Endothelial cell of umbilical vein (primary cell): ENCODE data around the gene OR4D1. TPM values are rescaled to one million over a fixed set of nuclear protein-coding genes. Genes with fewer than 3 reads are reported as not detected.

Experiments
- BruUV-seq: library from RNA; stranded (reverse); fragments of 400-500 nt; replicated peaks from 2 replicates; lab custom pipeline; 2021; lab: Mats Ljungman, UMichigan
- CTCF ChIA-PET: fragments of 300-600, 350-600 bp; sonication (Branson Sonifier 250); formaldehyde crosslinking; loops from one replicate; lab custom pipeline; 2021; ENCODE audit warnings: antibody characterized with exemption, inconsistent platforms; lab: Charles Lee
- POLR2A ChIA-PET: fragments of 300-600, 350-600 bp; sonication (Branson Sonifier 250); formaldehyde crosslinking; loops from one replicate; lab custom pipeline; 2021; ENCODE audit warnings: antibody characterized with exemption, inconsistent platforms; lab: Charles Lee
- DNase-seq: peaks from one replicate; pipeline ENCODE4 v3.0.0-alpha.2; 2011; ENCODE audit warnings: low read depth, low spot score
- FAIRE-seq: peaks from 2 replicates; lab custom pipeline; 2011; peaks lifted over from hg19 to GRCh38; lab: Jason Lieb, UNC
- H2AFZ ChIP-seq: 2 replicates; pipeline ENCODE4 v1.6.0; 2012; ENCODE audit warnings: low read depth, low read length, control low read depth, inconsistent platforms
- H3K27ac ChIP-seq: 2 replicates; pipeline ENCODE4 v1.5.1; 2011; ENCODE audit warnings: low read depth, mild to moderate bottlenecking, control low read depth, low read length, moderate library complexity; ENCODE audit not compliant: insufficient read depth
- H3K27me3 ChIP-seq, 2 experiments: 2 replicates each; pipeline versions ENCODE4 v1.6.0 to v1.6.1; 2011; ENCODE audit warnings: low read length in 2 of 2, mixed read lengths in 1 of 2; ENCODE audit not compliant: control insufficient read depth in 2 of 2, insufficient read depth in 2 of 2
- H3K36me3 ChIP-seq, 2 experiments: 2 replicates in 1 of 2; 3 replicates in 1 of 2; pipeline ENCODE4 v1.5.1; 2011; ENCODE audit warnings: low read length in 2 of 2, mild to moderate bottlenecking in 1 of 2, moderate library complexity in 1 of 2; ENCODE audit not compliant: control insufficient read depth in 2 of 2, insufficient read depth in 2 of 2; ENCODE audit errors: extremely low read depth in 1 of 2
- H3K4me1 ChIP-seq: 3 replicates; pipeline ENCODE4 v1.5.1; 2011; ENCODE audit warnings: mild to moderate bottlenecking, low read length; ENCODE audit not compliant: control insufficient read depth, insufficient read depth; ENCODE audit errors: extremely low read depth
- H3K4me2 ChIP-seq: 2 replicates; pipeline ENCODE4 v1.6.1; 2011; ENCODE audit warnings: low read length, control low read depth, mixed read lengths; ENCODE audit not compliant: insufficient read depth
- H3K4me3 ChIP-seq, 3 experiments: fragments of 200-600 bp in 1 of 3; sonication (generic), shearing (Covaris generic) in 1 of 3; replicated peaks in 1 of 3; 2 replicates each; pipeline ENCODE4 v1.5.1; 2011 to 2016; ENCODE audit warnings: control low read depth in 3 of 3, low read length in 3 of 3, mild to moderate bottlenecking in 2 of 3, inconsistent platforms in 1 of 3, low read depth in 1 of 3, moderate library complexity in 1 of 3; ENCODE audit not compliant: insufficient read depth in 1 of 3
- H3K79me2 ChIP-seq: 2 replicates; pipeline ENCODE4 v1.6.0; 2012; ENCODE audit warnings: low read length, inconsistent platforms; ENCODE audit not compliant: control insufficient read depth, insufficient read depth
- H3K9ac ChIP-seq: replicated peaks from 2 replicates; pipeline ENCODE3; 2011; ENCODE audit warnings: low read length, control low read depth; ENCODE audit not compliant: insufficient read depth; ENCODE audit errors: extremely low read depth
- H3K9me1 ChIP-seq: replicated peaks from 3 replicates; pipeline ENCODE4 v1.6.0; 2011; ENCODE audit warnings: mild to moderate bottlenecking, low read length; ENCODE audit not compliant: control insufficient read depth, insufficient read depth; ENCODE audit errors: extremely low read depth
- H3K9me3 ChIP-seq: replicated peaks from 2 replicates; pipeline ENCODE4 v1.5.1; 2012; ENCODE audit warnings: low read length, inconsistent platforms; ENCODE audit not compliant: control insufficient read depth, insufficient read depth
- H4K20me1 ChIP-seq: replicated peaks from 2 replicates; pipeline ENCODE3; 2011; ENCODE audit warnings: mild to moderate bottlenecking, low read length; ENCODE audit not compliant: control insufficient read depth, insufficient read depth; ENCODE audit errors: extremely low read depth
- CTCF ChIP-seq, 2 donors: IDR thresholded peaks; 1 replicate in 1 of 2; 2 replicates in 1 of 2; pipeline ENCODE4 v1.5.1; 2011; ENCODE audit warnings: low read length in 2 of 2, mild to moderate bottlenecking in 2 of 2, moderate library complexity in 2 of 2, control low read depth in 1 of 2, inconsistent platforms in 1 of 2, low read depth in 1 of 2; ENCODE audit not compliant: insufficient read depth in 1 of 2; ENCODE audit errors: extremely low read depth in 1 of 2
- FOS ChIP-seq: IDR thresholded peaks from 2 replicates; pipeline ENCODE4 v1.6.1; 2011; ENCODE audit warnings: mild to moderate bottlenecking, low read length, moderate library complexity, borderline replicate concordance; ENCODE audit not compliant: insufficient read depth
- GATA2 ChIP-seq: IDR thresholded peaks from 2 replicates; pipeline ENCODE4 v1.7.0; 2011; ENCODE audit warnings: low read depth, mild to moderate bottlenecking, moderate library complexity, mixed read lengths, low read length; ENCODE audit not compliant: insufficient read length, insufficient read depth
- MAX ChIP-seq: IDR thresholded peaks from 2 replicates; pipeline ENCODE4 v1.6.1; 2011; ENCODE audit not compliant: insufficient read depth, insufficient read length
- MYC ChIP-seq: IDR thresholded peaks from one replicate; pipeline ENCODE4 v1.6.1; 2011; ENCODE audit warnings: mild to moderate bottlenecking, low read depth, low read length
- POLR2A ChIP-seq: IDR thresholded peaks from 2 replicates; pipeline ENCODE4 v1.6.1; 2012; ENCODE audit warnings: low read depth, mild to moderate bottlenecking, control low read depth, low read length
- POLR2AphosphoS5 ChIP-seq: IDR thresholded peaks from 2 replicates; pipeline ENCODE4 v1.6.1; 2012; ENCODE audit warnings: low read depth, mild to moderate bottlenecking, control low read depth, low read length, moderate library complexity; ENCODE audit not compliant: insufficient read depth
- dilution Hi-C: fragments of 300-500 bp; cut with MboI; formaldehyde crosslinking; loops from one replicate; pipeline ENCODE4 v1.15.0; 2019; ENCODE audit warnings: low sequenced_read_pairs; ENCODE audit not compliant: extremely low pct_ligation_motif_present
- intact Hi-C: fragments of 100-400 bp; cut with micrococcal nuclease; formaldehyde crosslinking; loops from one replicate; pipeline ENCODE4 v1.10.0; 2022
- polyA plus RNA-seq, 4 experiments: library from polyadenylated mRNA; depleted of rRNA in 3 of 4; stranded (reverse) in 3 of 4; unstranded in 1 of 4; fragments of >200 nt; gene quantifications; 2 replicates each; pipeline versions ENCODE4 v1.2.1 to v1.2.3, GENCODE V29; 2011 to 2012; ENCODE audit warnings: missing spikeins in 1 of 4
- total RNA-seq: library from RNA; stranded (reverse); gene quantifications from 2 replicates; pipeline ENCODE4 v1.2.3, GENCODE V29; 2021

Gene OR4D1
- total and polyA plus RNA-seq, 2 donors (not counting 3 experiments of a cell fraction or from before 2014, with no cell fraction given) = not detected

GRCh38 chr17:58121925-58122324, 26.3 kb upstream of the OR4D1 start:
- no peak for FAIRE-seq
- Histone ChIP-seq H3K27me3 (peaks cover 0 to 1% of the 10 kb centered on the region in 2 experiments), H2AFZ (no peak overlapping the region), H3K36me3 (no peaks in the 10 kb centered on the region), H3K9ac (no peak overlapping the region), H3K9me3 (no peaks in the 10 kb centered on the region), H3K4me2 (no peak overlapping the region), H3K27ac (no peak overlapping the region), H3K9me1 (no peaks in the 10 kb centered on the region), H3K4me3 (no peak overlapping the region), H3K79me2 (no peaks in the 10 kb centered on the region), H3K4me1 (no peaks in the 10 kb centered on the region), H4K20me1 (no peaks in the 10 kb centered on the region)
- DNase-seq = no peak
- intact Hi-C loops = no loop called here
- ChIA-PET CTCF (interaction anchor here (0.7 to 1.1 kb wide), 3 partner anchors 8 to 296 kb away, joined by 3 read pairs; no protein-coding TSS in a partner anchor), POLR2A (no interaction called here)
- dilution Hi-C loops = no loop called here
- BruUV-seq = no TSS peak
- TF ChIP-seq MAX = no peak
- TF ChIP-seq CTCF (IDR thresholded peaks at IDR 0.05; ENCODE audit: extremely low read depth in 1 of 2, insufficient read depth in 1 of 2, low read depth in 1 of 2, low read length in 2 of 2) = no peak
- TF ChIP-seq GATA2 = no peak
- TF ChIP-seq POLR2A = no peak
- TF ChIP-seq FOS = no peak
- no peak for TF ChIP-seq MYC
- no peak for TF ChIP-seq POLR2AphosphoS5
